ENCODE results near the gene KRT1. TPM values are rescaled to one million over a fixed set of nuclear protein-coding genes. Genes with fewer than 3 reads are reported as not detected.

KRT1 gene
- polyA plus RNA-seq, 2 of the 4 experiments (the other 2 are of a cell fraction): not detected

- TF ChIP-seq ZFP36 (IDR thresholded peaks at IDR 0.05; ENCODE audit: borderline replicate concordance, partially characterized antibody) (no peak), NFE2L2 (conservative IDR thresholded peaks at IDR 0.05; ENCODE audit: low read length) (no peak)
Observed at GRCh38 chr12:52698651-52699340, 18.6 kb upstream of the KRT1 start (continued).

- Histone ChIP-seq H3K9me3 (no peaks in the 10 kb centered on the region), H3K4me2 (no peak overlapping the region), H3K27ac (no peak overlapping the region), H3K4me1 (no peaks in the 10 kb centered on the region), H3K4me3 (no peak overlapping the region)
- ChIA-PET POLR2A (no interaction called here), CTCF (interaction anchor here (0.8 to 1.5 kb wide), 2 partner anchors 39 to 173 kb away, joined by 3 read pairs; no protein-coding TSS in a partner anchor)
- no peak for TF ChIP-seq GATA3 (IDR thresholded peaks at IDR 0.05; ENCODE audit: borderline replicate concordance)
- 0% methylated on average over 1 of the region's 2 CpGs for WGBS (ENCODE audit: missing lambda C conversion rate)
- DNase-seq (ENCODE audit: low read depth in 1 of 2, low spot score in 1 of 2): no peak
- no peak for ATAC-seq
- no peak for FAIRE-seq
Observed at GRCh38 chr12:52697058-52697582, 16.9 kb upstream of the KRT1 start.

- no peak overlapping the region for H3K4me3 ChIP-seq
- ATAC-seq: no peak
- ChIA-PET POLR2A (no interaction called here), CTCF (interaction anchor here (0.8 to 1.5 kb wide), 2 partner anchors 38 to 174 kb away, joined by 3 read pairs; no protein-coding TSS in a partner anchor)
- no peak overlapping the region for H3K27ac ChIP-seq
- WGBS (ENCODE audit: missing lambda C conversion rate): 46% methylated on average over 3 of the region's 3 CpGs
- no peak overlapping the region for H3K4me2 ChIP-seq
- DNase-seq (ENCODE audit: low read depth in 1 of 2, low spot score in 1 of 2): no peak
- no peaks in the 10 kb centered on the region for H3K9me3 ChIP-seq
- no peak for FAIRE-seq
- no peaks in the 10 kb centered on the region for H3K4me1 ChIP-seq
- TF ChIP-seq JUN (IDR thresholded peaks at IDR 0.05) (no peak), KDM1A (IDR thresholded peaks at IDR 0.05; ENCODE audit: low read depth) (no peak), ZSCAN20 (CRISPR knock-in tag; IDR thresholded peaks at IDR 0.05) (no peak), HOXB13 (CRISPR knock-in tag; IDR thresholded peaks at IDR 0.05; ENCODE audit: low read depth) (no peak), HES2 (IDR thresholded peaks at IDR 0.05) (no peak), POLR2A (IDR thresholded peaks at IDR 0.05; ENCODE audit: low read length) (no peak), CHD2 (IDR thresholded peaks at IDR 0.05; ENCODE audit: low read length, partially characterized antibody) (no peak), PHF8 (IDR thresholded peaks at IDR 0.05; ENCODE audit: borderline replicate concordance, low read depth) (no peak), ZNF302 (CRISPR knock-in tag; IDR thresholded peaks at IDR 0.05) (no peak), ATOH8 (CRISPR knock-in tag; IDR thresholded peaks at IDR 0.05; ENCODE audit: low read depth) (no peak), HEYL (CRISPR knock-in tag; IDR thresholded peaks at IDR 0.05) (no peak)
Observed at GRCh38 chr12:52696588-52696987, 16.4 kb upstream of the KRT1 start.

GRCh38 chr12:52695039-52695438 lies 14.8 kb upstream of the KRT1 start:
- Histone ChIP-seq H3K4me3 (no peak overlapping the region), H3K4me2 (no peak overlapping the region), H3K27ac (no peak overlapping the region), H3K4me1 (no peaks in the 10 kb centered on the region), H3K9me3 (no peaks in the 10 kb centered on the region)
- ATAC-seq (no peak), FAIRE-seq (no peak), DNase-seq (ENCODE audit: low read depth in 1 of 2, low spot score in 1 of 2) (no peak)
- ChIA-PET CTCF (interaction anchor here (0.9 to 1.2 kb wide), 2 partner anchors 14 to 112 kb away, joined by 3 to 4 read pairs; no protein-coding TSS in a partner anchor), POLR2A (no interaction called here)
- TF ChIP-seq EHMT2 (IDR thresholded peaks at IDR 0.05; ENCODE audit: low read depth): no peak
- no peak for TF ChIP-seq HOXA7 (CRISPR knock-in tag; IDR thresholded peaks at IDR 0.05)
- WGBS (ENCODE audit: missing lambda C conversion rate): 61% methylated on average over 3 of the region's 3 CpGs

GRCh38 chr12:52694151-52694550 lies 13.9 kb upstream of the KRT1 start:
- ChIA-PET POLR2A (no interaction called here), CTCF (interaction anchor here (0.6 kb wide), 1 partner anchor 293 kb away, joined by 5 read pairs; no protein-coding TSS in a partner anchor)
- Histone ChIP-seq H3K9me3 (no peaks in the 10 kb centered on the region), H3K4me3 (no peak overlapping the region), H3K4me2 (no peak overlapping the region), H3K4me1 (no peaks in the 10 kb centered on the region), H3K27ac (no peak overlapping the region)
- 77% methylated on average over 6 of the region's 6 CpGs for WGBS (ENCODE audit: missing lambda C conversion rate)
- no peak for FAIRE-seq
- DNase-seq (ENCODE audit: low read depth in 1 of 2, low spot score in 1 of 2): no peak
- ATAC-seq: no peak
- TF ChIP-seq RNF2 (IDR thresholded peaks at IDR 0.05; ENCODE audit: borderline replicate concordance, low read depth) (no peak), ATOH8 (CRISPR knock-in tag; IDR thresholded peaks at IDR 0.05; ENCODE audit: low read depth) (no peak), MAX (IDR thresholded peaks at IDR 0.05) (no peak), JUNB (IDR thresholded peaks at IDR 0.05) (no peak), E2F6 (IDR thresholded peaks at IDR 0.05; ENCODE audit: borderline replicate concordance, low read depth) (no peak), NR3C1 (IDR thresholded peaks at IDR 0.05) (no peak), GATA3 (IDR thresholded peaks at IDR 0.05; ENCODE audit: borderline replicate concordance) (no peak), EP300 (IDR thresholded peaks at IDR 0.05) (no peak)
